Measurements from ENCODE around the gene EXT2. TPM values are rescaled to one million over a fixed set of nuclear protein-coding genes. Genes with fewer than 3 reads are reported as not detected.

The EXT2 gene
- total and polyA plus RNA-seq, 2 experiments from 2014 or later, result 99.8 to 209 TPM

DNA sequence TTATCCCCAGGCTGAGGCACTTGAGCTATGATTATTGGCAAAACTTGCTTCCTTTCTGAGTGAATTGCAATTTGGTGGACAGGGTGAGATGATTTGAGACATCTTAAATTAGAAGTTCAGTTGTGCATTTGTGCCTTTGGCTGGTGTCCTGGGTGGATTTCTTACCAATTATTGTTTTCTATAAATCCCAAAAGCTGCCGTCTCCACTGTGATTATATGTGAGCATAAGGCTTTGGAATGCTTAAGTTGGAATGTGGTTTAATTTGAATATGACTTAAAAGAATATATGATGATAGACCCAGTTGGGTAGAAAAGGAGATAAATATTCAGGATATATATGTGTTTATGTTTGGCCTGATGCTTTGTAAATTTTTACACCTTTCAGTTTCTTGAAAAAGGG lies 70.0 kb downstream of the EXT2 start:
- H3K36me3 ChIP-seq (ENCODE audit: low read depth), result no peaks in the 10 kb centered on the region
- H3K9ac ChIP-seq, result no peak overlapping the region
- no peak for DNase-seq
- H3K27me3 ChIP-seq (replicated peaks; ENCODE audit: insufficient read depth), result no peaks in the 10 kb centered on the region
- TF ChIP-seq EZH2 (IDR thresholded peaks at IDR 0.05; ENCODE audit: insufficient read depth, poor library complexity, severe bottlenecking), result no peak
- no peak for TF ChIP-seq EZH2phosphoT487 (IDR thresholded peaks at IDR 0.05; ENCODE audit: insufficient read depth, low read depth)
- H3K4me3 ChIP-seq, result no peak overlapping the region
- WGBS, 2 experiments (ENCODE audit: low coverage in 1 of 2, low lambda C conversion rate in 2 of 2, missing lambda C conversion rate in 2 of 2), result 84 to 88% methylated on average over 1 of the region's 1 CpG
- no peaks in the 10 kb centered on the region for H3K79me2 ChIP-seq (ENCODE audit: insufficient read depth)
- H3K4me2 ChIP-seq (ENCODE audit: unreplicated experiment), result no peak overlapping the region
- no peak overlapping the region for H2AFZ ChIP-seq
- in situ Hi-C loops (cut with MboI), result no loop called here
- H3F3A ChIP-seq (ENCODE audit: insufficient read depth), result no peaks in the 10 kb centered on the region
- H3K27ac ChIP-seq, result no peak overlapping the region
- H3K4me1 ChIP-seq (ENCODE audit: insufficient read depth), result no peaks in the 10 kb centered on the region
- H3K9me2 ChIP-seq (ENCODE audit: insufficient read depth), result no peaks in the 10 kb centered on the region
- H4K20me1 ChIP-seq (ENCODE audit: insufficient read depth), result no peaks in the 10 kb centered on the region
- no peaks in the 10 kb centered on the region for H3K9me3 ChIP-seq (ENCODE audit: low read depth)

DNA sequence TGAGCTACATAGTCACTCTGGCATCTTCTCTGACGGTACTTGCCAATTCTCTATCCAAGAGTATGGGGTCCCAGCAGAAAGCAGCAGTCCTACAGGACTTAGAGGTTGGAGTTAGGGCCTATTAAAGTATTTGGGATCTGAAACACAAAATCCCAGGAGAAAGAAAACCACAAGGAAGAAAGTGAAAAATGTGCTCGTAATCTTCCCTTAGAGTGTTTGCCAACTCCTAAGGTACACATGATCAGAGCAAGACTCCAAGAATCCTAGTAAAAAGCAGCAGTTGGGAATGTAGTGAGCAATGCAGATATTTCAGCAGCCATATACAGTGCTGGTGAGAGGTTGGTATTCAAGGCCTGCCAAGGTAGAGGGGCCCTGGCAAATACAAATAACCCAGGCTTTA lies 71.6 kb downstream of the EXT2 start:
- H4K20me1 ChIP-seq (ENCODE audit: insufficient read depth), result no peaks in the 10 kb centered on the region
- 83 to 89% methylated on average over 2 of the region's 2 CpGs for WGBS, 2 experiments (ENCODE audit: low coverage in 1 of 2, low lambda C conversion rate in 2 of 2, missing lambda C conversion rate in 2 of 2)

DNA sequence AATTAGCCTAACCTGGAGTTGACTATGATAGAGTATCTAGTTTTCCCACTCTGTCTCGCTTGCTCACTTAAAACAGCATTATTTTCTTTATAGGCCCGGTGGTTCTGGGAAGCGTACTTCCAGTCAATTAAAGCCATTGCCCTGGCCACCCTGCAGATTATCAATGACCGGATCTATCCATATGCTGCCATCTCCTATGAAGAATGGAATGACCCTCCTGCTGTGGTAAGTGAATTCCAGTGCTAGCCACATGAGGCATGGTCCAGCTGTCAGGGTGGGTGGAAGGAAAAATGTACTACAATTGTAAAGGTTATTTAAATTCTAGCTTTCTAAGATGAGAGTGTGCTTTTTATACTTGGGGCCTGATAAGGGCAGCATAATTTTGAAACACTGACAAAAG lies 76.0 kb downstream of the EXT2 start:
- Histone ChIP-seq H3K27ac (no peak overlapping the region), H3K9ac (no peak overlapping the region), H3F3A (ENCODE audit: insufficient read depth) (no peaks in the 10 kb centered on the region), H3K36me3 (ENCODE audit: low read depth) (no peaks in the 10 kb centered on the region), H3K9me2 (ENCODE audit: insufficient read depth) (no peaks in the 10 kb centered on the region), H4K20me1 (ENCODE audit: insufficient read depth) (no peaks in the 10 kb centered on the region), H3K4me1 (ENCODE audit: insufficient read depth) (no peaks in the 10 kb centered on the region), H3K4me3 (no peak overlapping the region), H3K27me3 (replicated peaks; ENCODE audit: insufficient read depth) (no peaks in the 10 kb centered on the region), H3K9me3 (ENCODE audit: low read depth) (no peaks in the 10 kb centered on the region), H3K79me2 (ENCODE audit: insufficient read depth) (no peaks in the 10 kb centered on the region), H2AFZ (no peak overlapping the region), H3K4me2 (ENCODE audit: unreplicated experiment) (no peak overlapping the region)
- in situ Hi-C loops (cut with MboI), result no loop called here
- no peak for DNase-seq
- whole genome bisulfite sequencing, 2 experiments (ENCODE audit: low coverage in 1 of 2, low lambda C conversion rate in 2 of 2, missing lambda C conversion rate in 2 of 2), result 98 to 100% methylated on average over 4 of the region's 4 CpGs
- no peak for TF ChIP-seq EZH2 (IDR thresholded peaks at IDR 0.05; ENCODE audit: insufficient read depth, poor library complexity, severe bottlenecking)
- TF ChIP-seq EZH2phosphoT487 (IDR thresholded peaks at IDR 0.05; ENCODE audit: insufficient read depth, low read depth), result no peak

More for the DNA sequence above, 71.6 kb downstream of the EXT2 start:
- Histone ChIP-seq H3F3A (ENCODE audit: insufficient read depth) (no peaks in the 10 kb centered on the region), H2AFZ (no peak overlapping the region), H3K36me3 (ENCODE audit: low read depth) (no peaks in the 10 kb centered on the region), H3K27me3 (replicated peaks; ENCODE audit: insufficient read depth) (no peaks in the 10 kb centered on the region), H3K27ac (no peak overlapping the region), H3K9me2 (ENCODE audit: insufficient read depth) (no peaks in the 10 kb centered on the region), H3K9me3 (ENCODE audit: low read depth) (no peaks in the 10 kb centered on the region), H3K4me2 (ENCODE audit: unreplicated experiment) (no peak overlapping the region), H3K79me2 (ENCODE audit: insufficient read depth) (no peaks in the 10 kb centered on the region), H3K9ac (no peak overlapping the region), H3K4me1 (ENCODE audit: insufficient read depth) (no peaks in the 10 kb centered on the region), H3K4me3 (no peak overlapping the region)
- in situ Hi-C loops (cut with MboI), result no loop called here
- TF ChIP-seq EZH2 (IDR thresholded peaks at IDR 0.05; ENCODE audit: insufficient read depth, poor library complexity, severe bottlenecking) (no peak), EZH2phosphoT487 (IDR thresholded peaks at IDR 0.05; ENCODE audit: insufficient read depth, low read depth) (no peak)
- DNase-seq, result no peak

DNA sequence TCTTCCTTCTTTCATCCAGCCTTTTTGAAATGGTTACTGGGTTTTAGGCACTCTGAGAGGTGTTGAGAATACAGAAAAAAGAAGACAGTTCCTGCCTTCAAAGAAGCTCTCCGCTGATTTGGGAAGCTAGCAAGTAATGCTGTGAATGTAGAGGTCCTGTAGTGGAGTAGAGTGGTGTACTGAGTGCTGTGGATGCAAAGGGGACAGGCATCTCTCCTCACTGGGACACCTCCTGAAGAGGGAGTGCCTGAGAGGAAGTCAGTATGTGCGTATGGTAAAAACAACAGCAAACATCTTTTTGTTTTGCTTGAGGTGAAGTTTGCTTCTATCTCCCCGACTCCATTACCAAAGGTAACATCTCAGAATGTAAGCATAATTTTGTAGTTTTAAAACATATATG lies 77.5 kb downstream of the EXT2 start:
- Histone ChIP-seq H3K27ac (no peak overlapping the region), H4K20me1 (ENCODE audit: insufficient read depth) (no peaks in the 10 kb centered on the region), H3K4me2 (ENCODE audit: unreplicated experiment) (no peak overlapping the region), H3K4me3 (no peak overlapping the region), H2AFZ (no peak overlapping the region), H3K4me1 (ENCODE audit: insufficient read depth) (peaks cover 5% of the 10 kb centered on the region), H3K9ac (no peak overlapping the region), H3K36me3 (ENCODE audit: low read depth) (no peaks in the 10 kb centered on the region), H3F3A (ENCODE audit: insufficient read depth) (no peaks in the 10 kb centered on the region; the same call in 1 of the 2 replicates), H3K27me3 (replicated peaks; ENCODE audit: insufficient read depth) (no peaks in the 10 kb centered on the region), H3K79me2 (ENCODE audit: insufficient read depth) (no peaks in the 10 kb centered on the region), H3K9me2 (ENCODE audit: insufficient read depth) (no peaks in the 10 kb centered on the region), H3K9me3 (ENCODE audit: low read depth) (no peaks in the 10 kb centered on the region)
- in situ Hi-C loops (cut with MboI), result no loop called here
- no peak for DNase-seq
- WGBS, 2 experiments (ENCODE audit: low coverage in 1 of 2, low lambda C conversion rate in 2 of 2, missing lambda C conversion rate in 2 of 2), result 85 to 89% methylated on average over 3 of the region's 3 CpGs
- TF ChIP-seq EZH2phosphoT487 (IDR thresholded peaks at IDR 0.05; ENCODE audit: insufficient read depth, low read depth) (no peak), EZH2 (IDR thresholded peaks at IDR 0.05; ENCODE audit: insufficient read depth, poor library complexity, severe bottlenecking) (no peak)

DNA sequence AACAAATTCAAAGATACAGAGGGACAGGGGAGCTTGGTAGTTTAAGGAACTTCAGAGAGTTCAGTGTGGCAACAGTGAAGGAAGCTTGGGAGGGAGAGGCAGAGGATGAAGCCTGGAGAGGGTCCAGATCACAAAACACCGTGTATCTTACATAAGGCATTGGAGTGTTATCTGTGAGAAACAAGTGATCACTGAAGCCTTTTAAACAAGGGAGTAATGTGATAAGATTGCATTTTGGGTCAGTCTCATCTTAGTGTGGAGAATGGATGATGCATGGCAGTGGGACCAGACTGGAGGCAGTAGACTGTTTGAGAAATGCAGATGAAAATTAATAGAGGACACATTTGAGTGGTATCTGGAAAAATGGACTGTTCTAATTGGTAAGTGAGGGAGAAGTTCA lies 79.4 kb downstream of the EXT2 start:
- Histone ChIP-seq H3K4me2 (ENCODE audit: unreplicated experiment) (no peak overlapping the region), H3K9me3 (ENCODE audit: low read depth) (no peaks in the 10 kb centered on the region), H3F3A (ENCODE audit: insufficient read depth) (peaks cover 11% of the 10 kb centered on the region; the same call in 1 of the 2 replicates), H3K4me1 (ENCODE audit: insufficient read depth) (peaks cover 22% of the 10 kb centered on the region), H2AFZ (no peak overlapping the region), H3K79me2 (ENCODE audit: insufficient read depth) (no peaks in the 10 kb centered on the region), H3K9ac (no peak overlapping the region), H3K27ac (no peak overlapping the region), H4K20me1 (ENCODE audit: insufficient read depth) (no peaks in the 10 kb centered on the region), H3K4me3 (no peak overlapping the region), H3K9me2 (ENCODE audit: insufficient read depth) (no peaks in the 10 kb centered on the region), H3K36me3 (ENCODE audit: low read depth) (no peaks in the 10 kb centered on the region), H3K27me3 (replicated peaks; ENCODE audit: insufficient read depth) (no peaks in the 10 kb centered on the region)
- WGBS, 2 experiments (ENCODE audit: low coverage in 1 of 2, low lambda C conversion rate in 2 of 2, missing lambda C conversion rate in 2 of 2), result 45 to 55% methylated on average over 1 of the region's 1 CpG
- in situ Hi-C loops (cut with MboI), result no loop called here
- no peak for DNase-seq
- TF ChIP-seq EZH2 (IDR thresholded peaks at IDR 0.05; ENCODE audit: insufficient read depth, poor library complexity, severe bottlenecking) (no peak), EZH2phosphoT487 (IDR thresholded peaks at IDR 0.05; ENCODE audit: insufficient read depth, low read depth) (no peak)
